ENCODE data around the gene SPINT1.

SPINT1 gene

DNA sequence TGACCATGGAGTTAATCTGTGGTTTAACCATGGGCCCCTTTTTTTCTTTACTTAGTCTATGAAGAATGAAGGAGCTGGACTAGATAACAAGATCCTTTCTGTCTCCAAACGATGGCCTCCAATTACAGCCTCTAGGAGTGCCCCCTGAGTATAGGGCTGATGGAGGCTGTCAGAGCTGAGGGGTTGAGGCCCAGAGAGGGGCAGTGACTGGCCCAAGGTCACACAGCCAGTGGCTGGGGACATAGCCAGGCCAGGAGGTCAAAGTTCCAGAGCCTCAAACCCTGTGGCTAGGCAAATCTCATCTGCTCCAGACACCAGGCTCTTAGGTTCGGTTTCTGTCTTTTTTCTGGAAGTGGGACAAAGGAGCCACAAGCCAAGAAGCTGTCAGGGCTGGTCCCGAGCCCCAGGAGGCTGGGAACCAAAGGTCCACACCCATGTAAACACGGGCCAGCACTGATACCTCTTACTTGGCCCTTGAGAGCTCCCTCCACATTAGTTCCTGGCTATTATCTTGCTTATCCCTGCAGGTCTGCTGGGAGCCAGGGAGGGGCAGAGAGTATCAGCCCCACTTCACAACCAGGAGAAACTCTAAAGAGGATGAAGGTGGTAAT is 19.9 kb downstream of the SPINT1 start:
- no peak for DNase-seq

DNA sequence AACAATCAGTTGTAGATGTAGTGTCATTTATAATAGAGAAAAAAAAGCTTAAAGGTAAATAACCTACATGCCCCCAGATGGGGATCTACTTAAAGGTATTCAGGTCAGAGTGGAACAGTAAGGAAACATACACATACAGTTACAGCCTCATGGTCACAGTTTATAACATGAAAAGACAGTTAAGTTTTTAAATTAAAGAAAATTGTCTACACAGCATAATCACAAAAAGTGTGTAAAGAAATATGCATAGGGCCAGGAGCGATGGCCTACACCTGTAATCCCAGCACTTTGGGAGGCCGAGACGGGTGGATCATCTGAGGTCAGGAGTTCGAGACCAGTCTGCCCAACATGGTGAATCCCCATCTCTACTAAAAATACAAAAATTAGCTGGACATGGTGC is 23.4 kb downstream of the SPINT1 start:
- DNase-seq, result no peak

DNA sequence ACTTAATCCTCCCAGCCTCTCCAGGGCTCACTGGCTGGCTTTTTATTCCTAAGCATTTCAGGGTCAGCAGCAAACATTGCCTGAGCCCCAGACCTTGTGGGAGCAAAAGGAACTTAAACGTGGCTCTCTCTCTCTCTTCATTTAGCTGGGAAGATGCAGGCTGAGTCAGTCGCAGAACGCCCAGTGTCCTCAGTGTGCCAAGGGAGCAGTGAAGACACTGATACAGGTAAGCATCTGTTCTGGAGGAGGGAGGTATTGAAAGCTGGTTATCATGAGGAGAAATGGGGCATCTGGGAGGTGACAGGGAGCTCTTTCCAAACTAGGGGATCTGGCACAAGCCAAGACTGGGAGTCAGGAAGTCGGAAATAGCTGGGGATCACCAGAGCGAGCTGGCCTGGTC is 25.8 kb downstream of the SPINT1 start:
- no peak for DNase-seq

DNA sequence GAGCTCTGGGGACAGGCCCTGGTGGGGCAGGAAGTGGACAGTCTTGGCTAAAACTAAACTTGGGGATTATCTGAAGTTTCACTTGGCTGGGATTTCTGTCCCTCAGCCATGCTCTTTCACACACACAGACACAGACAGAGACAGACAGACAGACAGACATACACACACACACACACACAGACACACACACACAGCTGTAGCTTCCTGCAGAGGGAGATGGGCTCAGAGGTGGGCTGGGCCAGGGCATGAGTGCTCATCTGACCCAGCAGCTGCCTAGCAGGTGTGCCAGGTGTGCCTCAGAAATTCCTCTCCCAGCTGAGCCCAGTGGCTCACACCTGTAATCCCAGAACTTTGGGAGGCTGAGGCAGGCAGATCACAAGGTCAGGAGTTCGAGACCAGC is 26.9 kb downstream of the SPINT1 start:
- no peak for DNase-seq

DNA sequence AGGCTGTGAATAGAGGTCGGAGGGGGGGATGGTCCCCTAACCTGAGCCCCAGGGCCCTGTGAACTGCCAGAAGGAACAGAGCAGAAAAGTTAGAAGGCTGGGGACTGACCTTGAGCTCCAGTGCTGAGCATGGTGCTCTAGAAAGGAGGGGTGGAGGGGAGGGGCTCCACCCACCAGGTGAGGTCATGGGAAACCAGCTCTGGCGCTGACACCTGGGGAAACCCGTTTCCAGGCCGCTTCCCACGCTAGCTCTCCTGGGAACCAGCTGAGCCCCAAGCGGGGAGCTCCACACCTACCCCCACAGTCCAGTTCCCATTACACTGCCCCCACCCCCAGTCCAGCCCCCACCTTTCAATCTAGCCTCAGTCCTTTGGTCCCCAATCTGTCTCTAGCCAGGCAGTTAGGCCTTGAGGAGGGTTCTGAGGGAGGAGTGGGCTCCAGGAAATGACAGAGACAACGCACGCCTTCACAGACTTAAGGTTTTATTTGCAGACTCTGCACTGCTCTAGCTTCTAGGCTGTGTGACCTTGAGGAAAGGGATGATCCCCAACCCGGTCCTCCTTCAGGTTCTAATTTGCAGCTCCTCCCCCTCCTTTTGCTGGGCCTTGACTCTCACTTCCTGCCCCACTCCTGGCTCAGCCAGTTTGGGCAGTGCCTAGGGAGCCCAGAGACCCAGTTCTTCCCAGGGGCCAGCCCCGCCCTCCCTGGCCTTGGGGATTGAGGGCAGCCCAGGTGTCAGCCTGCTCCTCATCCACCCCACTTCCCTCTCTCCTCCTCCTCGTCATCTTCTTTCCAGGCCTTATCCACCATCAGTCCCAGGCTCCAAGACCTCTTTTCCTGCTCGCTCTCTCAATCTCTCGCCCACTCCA is 28.1 kb downstream of the SPINT1 start:
- DNase-seq, result no peak

DNA sequence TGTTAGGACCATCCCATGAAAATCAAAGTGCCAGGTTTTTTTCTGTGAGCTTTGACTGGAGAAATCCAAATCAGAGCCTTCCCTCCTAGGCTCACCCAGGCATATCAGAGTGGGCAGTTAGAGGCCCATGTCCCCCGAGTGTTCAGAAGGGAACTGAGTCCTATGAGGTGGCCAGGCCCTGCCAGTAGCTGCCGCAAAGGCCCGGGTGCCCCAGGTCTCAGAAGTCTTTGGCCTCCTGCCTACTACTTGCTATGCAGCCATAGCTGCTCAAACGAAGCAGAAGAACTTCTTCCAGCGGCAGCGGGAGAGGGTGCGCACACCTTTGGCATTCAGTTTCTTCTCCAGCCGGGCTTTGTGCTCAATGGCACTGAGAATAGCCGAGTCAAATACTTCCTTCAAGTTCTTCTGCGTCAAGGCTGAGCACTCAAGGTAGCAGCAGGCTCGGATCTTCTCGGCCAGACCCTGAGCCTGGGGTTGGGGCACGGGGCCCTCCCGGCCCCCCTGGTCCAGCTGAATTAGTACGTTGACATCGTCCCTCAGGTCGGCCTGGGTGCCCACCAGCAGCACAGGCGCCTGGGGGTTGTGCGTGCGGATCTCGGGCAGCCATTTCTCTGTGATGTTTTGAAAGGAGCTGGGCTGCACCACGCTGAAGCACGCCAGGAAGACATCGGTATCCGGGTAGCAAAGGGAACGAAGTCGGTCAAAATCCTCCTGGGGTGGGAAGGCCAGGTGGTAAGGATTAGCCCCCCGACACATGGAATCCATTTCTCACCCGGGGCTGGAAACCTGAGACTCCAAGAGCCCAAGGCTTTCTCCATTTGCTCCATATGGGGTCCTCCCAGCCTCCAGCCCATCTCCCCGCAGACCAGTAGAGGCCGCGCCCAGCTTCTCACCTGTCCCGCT is 29.2 kb downstream of the SPINT1 start:
- DNase-seq, result no peak

DNA sequence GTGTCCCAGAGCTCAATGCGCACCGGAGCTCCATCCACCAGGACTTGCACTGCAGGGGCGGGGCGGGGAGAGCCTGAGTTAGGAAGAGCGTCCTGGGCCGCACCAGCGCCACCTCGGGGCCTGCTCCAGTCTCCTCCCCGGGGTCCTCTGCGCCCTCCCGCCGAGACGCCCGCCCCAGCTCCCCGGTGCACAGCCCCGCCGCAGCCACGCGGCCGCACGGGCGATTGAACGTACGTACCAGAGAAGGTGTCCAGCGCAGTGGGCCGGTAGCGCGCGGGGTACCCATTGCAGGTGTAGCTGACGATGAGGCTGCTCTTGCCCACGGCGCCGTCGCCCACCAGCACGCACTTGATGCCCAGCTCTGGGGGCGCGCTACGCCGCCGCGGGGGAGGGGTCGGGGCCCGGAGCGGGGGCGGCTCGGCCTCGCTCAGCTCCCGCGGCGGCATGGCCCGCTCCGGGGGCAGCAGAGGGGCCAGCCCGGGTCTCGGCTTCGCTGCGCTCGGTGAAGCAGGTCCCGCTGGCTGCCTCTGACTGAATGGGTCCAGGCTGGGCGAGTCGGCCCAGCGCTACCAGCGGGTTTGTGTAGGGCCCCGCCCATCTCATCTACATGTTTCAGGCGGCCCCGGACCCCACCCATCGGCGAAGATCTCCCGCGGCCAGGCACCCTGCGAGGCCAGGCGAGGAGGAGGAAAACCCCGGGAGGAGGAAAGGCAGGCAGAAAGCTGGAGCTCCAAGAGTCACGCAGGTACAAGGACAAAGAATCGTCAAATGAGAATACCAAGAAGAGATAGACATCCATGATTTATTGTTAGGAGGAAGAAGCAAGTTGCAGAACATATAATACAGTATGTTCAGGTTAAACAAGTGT is 30.1 kb downstream of the SPINT1 start, which contains the start of gene RHOV:
RHOV (minus strand) TSS at position 541 of the 868 bp plus-strand sequence; CDS start at position 446, 95 bp downstream.
- DNase-seq, result no peak

DNA sequence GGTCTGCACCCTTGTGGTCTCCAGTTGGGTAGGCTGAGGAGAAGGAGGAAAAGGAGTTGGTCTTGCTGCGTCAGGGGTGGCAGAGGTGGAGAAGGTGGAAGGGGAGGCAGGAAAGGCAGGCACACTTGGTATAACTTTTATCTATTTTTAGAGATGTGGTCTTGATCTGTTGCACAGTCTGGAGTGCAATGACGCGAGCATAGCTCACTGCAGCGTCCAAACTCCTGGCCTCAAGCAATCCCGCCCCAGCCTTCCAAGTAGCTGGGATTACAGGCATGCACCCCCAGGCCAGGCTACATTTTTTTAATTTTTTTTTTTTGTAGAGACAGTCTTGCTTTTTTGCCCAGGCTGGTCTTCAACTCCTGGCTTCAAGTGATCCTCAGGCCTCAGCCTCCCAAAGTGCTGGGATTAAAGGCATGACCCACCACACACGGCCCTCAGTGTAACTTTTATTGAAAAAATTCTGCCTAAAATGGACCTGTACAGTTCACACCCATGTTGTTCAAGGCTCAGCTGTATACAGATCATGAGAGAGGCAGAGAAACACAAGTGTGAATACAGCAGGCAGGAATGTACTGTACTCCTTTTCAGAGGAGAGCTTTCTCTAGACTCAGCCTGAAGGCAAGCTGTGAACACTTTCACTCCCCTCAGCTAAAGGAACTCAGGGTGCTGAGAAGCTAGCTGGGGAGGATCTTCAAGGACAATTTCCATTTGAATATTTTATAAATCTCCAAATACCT is 32.3 kb downstream of the SPINT1 start:
- no peak for DNase-seq

DNA sequence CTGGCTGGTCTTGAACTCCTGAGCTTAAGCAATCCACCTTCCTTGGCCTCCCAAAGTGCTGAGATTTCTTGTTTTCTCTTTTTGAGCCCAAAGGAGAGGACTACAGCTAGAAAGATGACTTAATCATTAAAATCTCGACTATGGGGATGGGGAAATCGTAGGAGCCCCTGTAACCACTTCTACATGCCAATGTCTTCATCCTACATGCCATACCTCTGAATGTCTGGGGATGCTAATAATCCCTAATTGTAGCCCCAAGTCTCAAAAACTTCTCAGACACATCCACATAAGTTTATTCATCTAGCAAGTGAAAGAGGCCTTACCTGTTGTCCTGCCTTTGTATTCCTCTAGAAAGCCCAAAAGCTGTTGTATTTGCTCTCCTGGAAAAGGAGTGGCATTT is 33.8 kb downstream of the SPINT1 start:
- DNase-seq, result no peak

DNA sequence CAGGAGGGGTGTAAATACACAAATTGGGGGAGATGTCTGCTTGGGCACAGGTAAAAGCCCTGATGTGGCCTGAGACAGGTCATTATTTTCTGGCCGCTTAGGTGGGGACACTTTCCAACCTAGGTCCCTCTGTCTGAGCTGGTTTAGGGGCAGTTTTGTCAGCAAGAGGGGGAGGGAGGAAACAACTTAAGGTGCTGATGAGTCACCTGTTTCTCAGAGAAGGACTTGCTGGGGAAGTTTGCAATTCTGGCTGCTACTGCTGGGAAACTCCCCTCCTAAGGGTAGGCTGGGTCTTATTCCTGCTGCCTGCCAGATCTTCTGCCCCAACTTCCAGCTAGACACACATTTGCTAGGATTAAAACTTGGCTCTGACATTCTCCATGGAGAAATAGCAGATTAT is 34.9 kb downstream of the SPINT1 start:
- no peak for DNase-seq

DNA sequence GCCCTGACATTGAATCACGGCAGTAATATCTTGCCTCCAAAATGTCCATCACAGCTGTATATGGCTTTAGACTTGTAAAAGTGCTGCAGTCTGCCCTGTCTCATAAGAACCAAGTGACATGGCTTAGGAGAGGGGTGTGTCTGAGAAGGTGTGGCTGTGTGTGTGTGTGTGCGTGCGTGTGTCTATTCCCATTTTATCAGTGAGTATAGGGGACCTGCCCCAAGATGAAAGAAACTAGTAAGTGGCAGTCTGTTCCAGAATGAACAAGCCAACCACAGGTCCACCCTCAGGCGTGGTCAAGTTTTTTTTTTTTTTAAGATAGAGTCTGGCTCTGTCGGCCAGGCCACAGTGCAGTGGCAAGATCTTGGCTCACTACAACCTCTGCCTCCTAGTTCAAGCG is 35.8 kb downstream of the SPINT1 start:
- DNase-seq, result no peak

DNA sequence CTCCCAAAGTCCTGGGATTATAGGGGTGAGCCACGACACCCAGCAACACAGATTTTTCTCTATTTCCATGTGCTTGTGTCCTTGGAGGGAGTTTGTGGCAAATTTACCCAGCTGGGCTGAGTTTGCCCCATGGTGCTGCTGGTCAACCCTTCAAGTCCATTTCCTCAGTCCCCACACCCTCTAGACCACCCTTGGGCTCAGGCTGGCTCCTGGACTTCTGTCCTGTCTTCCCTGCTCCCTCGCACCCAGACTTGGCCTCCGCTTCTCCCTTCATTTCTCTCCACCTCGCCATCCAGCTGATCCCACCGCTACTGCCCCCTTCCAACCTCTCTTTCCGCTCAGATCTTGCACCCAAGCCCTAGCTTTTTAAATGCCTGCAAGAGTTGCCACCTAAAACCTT is 37.5 kb downstream of the SPINT1 start:
- DNase-seq, result no peak

DNA sequence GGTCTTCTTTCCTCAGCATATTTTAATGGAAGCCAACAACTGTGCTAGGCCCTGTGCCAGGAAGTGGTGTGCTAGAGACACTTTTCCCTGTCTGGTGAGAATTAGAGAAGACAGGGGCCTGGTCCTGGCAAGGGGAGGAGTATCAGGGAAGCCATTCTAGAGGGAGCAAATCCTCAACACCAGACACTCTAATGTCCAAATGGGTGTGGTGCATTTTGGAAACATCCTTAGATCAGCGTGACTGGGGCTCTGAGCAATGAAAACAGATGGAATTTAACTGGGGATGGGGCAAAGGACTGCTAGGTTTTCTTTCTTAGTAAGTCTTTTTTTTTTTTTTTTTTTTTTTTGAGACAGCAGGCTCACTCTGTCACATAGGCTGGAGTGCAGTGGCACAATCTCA is 42.7 kb downstream of the SPINT1 start:
- no peak for DNase-seq

DNA sequence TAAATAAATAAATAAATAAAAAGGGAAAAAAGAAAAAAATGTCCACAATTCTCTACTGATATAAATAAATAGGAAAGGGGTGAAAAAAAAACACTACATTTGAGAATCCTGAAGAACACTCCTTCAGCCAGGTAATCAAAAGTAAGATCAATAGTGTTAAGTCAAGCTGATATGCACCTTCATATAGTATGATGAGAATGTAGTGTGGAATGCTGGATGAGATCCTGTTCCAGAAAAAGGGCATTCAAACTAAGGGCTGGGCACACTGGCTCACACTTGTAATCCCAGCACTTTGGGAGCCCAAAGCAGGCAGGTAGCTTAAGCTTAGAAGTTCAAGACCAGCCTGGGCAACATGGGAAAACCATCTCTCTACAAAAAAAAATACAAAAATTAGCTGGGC is 45.3 kb downstream of the SPINT1 start:
- no peak for DNase-seq

DNA sequence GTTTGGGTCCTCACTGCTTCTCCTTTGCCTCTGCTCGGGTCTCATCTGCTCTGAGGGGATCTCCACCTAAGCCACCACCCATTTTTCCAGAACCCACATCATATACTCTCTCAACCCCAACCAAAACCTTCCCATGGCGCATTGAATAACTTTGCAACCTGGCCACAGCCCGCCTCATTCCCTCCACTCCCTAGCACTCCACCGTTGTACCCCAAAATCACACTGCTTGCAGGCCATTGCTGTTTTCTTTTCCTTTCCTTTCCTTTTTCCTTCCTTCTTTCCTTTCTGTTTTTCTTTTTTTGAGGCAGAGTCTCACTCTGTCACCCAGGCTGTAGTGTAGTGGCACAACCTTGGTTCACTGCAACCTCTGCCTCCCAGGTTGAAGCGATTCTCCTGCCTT is 47.3 kb downstream of the SPINT1 start:
- no peak for DNase-seq

DNA sequence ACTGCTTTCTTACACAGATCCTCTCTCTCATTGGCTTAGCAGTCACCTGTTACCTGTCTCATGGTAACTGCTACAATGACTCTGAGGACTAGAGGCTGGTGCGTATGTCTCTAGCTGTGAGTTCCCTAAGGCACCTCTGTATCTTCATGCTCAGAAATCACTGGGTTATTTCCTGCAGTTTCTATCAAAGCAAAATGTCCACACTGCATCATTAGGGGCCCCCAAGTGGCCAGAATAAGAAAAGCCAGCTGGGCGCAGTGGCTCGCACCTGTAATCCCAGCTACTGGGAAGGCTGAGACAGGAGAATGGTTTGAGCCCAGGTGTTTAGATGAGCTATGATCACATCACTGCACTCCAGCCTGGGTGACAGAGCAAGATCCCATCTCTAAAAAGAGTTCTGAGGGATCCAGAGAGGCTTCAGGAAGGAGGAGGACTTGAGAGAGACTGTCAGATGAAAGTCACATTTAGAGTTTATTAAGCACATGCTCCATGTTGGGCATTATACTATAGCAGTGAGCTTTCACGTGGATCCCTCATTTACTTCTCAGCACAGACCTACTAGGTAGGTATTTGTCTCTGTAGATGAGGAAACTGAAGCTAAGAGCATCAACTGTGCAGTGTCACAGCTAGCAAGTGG is 48.1 kb downstream of the SPINT1 start:
- no peak for DNase-seq

DNA sequence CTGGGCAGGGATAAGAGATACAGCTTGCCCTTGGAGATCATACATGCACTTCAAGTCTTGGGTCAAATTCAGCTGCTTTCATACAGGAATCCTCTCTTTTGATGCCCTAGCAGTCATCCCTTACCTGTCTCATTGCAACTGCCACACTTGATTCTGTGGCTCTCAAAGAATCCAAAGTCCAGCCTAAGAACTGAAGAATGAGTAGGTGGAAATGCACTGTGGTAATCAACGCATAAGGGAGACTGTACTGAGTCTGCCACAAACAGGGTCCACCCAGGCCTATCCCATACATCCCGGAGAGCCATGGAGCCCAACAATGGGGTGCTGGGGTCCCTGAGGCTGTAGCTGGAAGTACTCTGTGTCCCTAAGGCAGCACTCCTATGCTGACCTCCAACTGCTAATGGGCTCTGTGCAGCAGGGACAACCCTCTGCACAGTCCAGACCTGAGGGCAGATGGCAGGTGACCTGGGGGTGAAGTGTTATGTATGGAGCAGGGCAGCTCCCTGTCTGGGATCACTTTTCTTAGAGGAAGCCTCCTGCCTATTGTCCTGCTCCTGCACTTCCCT is 48.7 kb downstream of the SPINT1 start:
- no peak for DNase-seq

DNA sequence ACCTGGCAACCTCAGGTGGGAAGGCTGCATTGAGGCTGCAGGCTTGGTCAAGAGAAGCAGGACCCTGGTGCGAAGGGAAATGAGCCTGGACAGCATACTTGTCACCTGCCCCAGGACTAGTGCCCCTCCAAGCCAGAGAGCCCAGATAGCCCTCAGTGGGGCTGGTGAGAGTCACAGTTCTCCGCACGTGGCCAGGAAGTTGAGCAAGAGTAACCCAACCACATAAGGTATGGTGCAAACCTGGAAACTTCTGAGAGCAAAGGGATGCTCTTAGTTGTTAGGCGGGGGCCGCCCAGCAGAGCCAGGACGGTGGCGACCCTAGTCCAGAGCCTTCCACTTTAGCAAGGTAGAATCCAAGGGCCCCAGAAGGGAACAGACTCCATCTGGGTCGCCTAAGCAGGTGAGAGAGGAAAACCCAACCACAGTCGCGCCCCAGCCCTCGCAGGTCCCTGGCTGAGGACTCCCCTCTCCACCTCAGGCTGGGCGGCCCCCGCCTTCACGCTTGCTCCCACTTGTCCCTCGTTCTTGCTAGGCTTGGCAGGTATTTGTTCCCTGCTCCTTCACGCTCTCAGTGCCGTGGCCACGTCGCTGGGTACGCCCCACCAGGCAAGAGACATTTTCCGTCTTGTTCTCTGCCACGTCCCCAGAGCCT is 49.3 kb downstream of the SPINT1 start:
- DNase-seq, result no peak

DNA sequence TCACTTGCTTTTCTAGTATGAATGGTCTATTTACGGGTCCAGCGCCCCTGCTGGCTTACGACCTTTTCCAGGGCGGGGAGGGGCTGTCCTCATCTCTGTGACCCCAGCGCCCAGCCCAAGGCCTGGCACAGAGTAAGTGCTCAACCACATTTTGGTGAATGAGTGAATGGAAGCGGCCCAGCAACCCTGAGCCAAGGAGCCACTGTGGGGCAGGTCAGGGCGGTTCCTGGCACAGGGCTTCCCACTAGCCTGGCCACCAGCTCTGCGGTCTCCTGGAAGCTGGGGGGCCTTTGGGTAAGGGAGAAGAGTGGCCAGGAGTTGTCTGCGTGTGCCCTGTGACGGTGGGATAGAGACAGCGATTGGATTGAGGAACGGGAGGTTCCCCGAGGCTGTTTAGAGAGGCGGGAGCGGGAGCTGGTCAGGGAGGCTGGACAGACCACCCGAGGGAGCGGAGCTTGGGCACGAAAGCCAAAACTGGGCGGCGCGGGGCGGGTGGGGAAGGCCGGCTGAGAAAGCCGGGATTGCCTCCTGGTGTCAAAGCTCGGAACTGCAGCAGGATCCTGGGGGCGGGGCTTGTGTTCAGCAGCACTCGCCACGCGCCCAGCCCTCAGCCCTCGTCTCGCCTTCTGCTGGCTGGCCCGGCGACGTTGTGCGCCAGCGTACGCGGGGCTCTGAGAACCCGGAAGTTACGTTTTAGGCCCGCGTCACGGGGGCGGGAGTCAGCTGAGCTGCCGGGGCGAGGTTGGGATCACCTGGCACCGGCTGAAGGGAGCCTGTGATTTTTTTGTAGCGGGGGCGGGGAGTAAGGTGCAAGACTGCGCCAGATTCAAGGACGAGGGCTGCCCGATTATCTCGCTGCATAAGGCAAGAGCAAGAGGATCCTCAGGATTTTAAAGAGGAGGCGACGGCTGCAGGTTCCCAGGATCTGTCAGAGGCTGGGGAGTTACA is 50.2 kb downstream of the SPINT1 start, which contains the start of gene VPS18:
VPS18 (plus strand) TSS at position 718 of the 948 bp plus-strand sequence. CDS start 319 bp downstream, outside the sequence.
- DNase-seq, result peak; percentile 61

Measured in NCI-H187 treated with DMSO at 0.1 percent for 48 hours (cell line).